NCI-H2081 (cell line): ENCODE results near the gene C1orf185.
"Not testable (repeated sequence)": the region's sequence is repeated elsewhere in the genome, so short reads cannot be mapped to it uniquely, and the experiment has no call there.

Experiments
- DNase-seq, 2 experiments: peaks; one replicate each; lab custom pipeline; 2025; lab: John Stamatoyannopoulos, UW

C1orf185 gene

DNA sequence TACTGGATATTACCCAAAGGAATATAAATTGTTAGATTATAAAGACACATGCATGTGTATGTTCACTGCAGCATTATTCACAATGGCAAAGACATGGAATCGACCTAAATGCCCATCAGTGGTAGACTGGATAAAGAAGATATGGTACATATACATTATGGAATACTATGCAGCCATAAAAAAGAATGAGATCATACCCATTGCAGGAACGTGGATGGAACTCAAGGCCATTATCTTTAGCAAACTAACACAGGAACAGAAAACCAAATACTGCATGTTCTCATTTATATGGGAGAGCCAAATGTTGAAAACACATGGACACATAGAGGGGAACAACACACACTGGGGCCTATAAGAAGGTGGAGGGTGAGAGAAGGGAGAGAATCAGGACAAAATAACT, 35.7 kb downstream of the C1orf185 start:
- not testable (repeated sequence) for DNase-seq

DNA sequence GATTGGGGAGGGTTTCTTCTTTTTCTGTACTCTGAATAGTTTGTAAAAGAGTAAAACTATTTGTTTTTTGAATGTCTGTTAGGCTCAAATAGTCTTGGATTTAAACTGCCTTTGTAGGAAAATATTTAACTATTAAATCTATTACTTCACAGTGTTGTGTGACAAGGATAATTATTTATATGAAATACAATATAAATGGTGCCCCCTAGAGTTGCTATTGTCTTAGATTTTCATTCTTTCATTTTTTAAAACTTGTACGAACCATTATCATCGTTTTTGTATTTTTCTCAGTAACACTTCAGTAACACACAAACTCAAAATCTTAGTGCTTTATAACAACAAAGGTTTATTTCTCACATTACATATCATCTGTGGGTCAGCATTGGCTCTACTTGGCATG, 37.4 kb downstream of the C1orf185 start:
- no peak for DNase-seq

DNA sequence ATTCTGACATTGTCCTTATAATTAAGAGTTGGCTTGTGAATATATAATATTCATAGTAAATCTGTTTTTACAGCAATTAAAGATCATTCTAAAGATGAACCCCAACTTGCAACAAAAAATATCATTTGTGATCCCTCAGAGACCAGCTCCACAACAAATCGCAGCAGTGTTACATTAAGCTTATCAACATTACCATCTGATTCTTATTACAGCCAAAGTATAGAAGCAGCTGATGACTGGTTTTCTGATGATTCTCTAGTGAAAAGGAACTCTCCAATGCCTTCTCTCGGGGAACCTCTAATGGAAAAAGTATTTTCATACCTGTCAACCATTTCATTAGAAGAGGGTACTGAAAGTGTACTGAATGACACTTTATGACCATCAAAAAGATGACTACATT, 45.4 kb downstream of the C1orf185 start:
- no peak for DNase-seq

DNA sequence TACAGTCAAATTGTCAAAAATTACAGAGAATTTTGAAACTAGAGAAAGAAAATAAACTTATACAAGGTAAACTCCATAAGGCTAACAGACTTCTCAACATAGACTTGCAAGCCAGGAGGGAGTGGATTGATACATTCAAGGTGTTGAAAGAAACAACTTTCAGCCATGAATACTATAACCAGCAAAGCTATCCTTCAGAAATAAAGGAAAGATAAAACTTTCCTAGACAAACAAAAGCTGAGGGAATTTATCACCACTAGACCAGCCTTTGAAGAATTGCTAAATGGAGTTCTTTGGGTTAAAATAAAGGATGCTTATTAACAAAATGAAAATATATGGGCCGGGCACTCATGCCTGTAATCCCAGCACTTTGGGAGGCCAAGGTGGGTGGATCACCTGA, 52.7 kb downstream of the C1orf185 start:
- DNase-seq = no peak

DNA sequence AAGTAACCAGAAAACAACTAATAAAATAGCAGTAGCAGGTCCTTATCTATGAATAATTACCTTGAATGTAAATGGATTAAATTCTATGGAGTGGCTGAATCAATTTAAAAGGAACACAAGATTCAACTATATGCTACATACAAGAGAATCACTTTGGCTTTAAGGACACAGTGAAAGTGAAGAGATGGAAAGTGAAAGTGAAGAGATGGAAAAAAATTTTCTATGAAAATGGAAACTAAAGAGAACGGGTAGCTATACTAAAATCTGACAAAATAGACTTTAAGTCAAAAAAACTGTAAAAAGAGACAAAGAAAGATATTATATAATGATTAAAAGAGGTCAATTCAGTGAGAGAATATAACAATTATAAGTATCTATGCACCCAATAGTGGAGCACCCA, 54.7 kb downstream of the C1orf185 start:
- no peak for DNase-seq

DNA sequence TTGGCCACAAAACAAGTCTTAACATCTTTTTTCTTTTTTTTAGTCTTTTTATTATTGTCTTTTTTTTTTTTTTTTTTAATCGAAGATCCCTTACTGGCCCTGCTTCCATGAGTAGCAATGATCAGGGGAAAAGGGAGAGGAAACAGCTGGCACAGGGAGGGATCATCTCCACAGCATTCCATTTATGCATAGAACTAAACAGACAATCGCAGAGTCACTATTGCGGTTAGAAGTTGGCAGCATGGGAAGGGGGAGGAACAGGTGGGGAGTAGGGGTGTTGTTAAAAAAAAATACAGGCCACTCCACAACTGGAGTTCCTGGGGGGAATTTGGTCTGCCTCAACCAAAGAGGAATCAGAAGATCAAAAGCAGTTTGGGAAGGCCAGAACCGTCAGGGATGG, 55.4 kb downstream of the C1orf185 start:
- no peak for DNase-seq

DNA sequence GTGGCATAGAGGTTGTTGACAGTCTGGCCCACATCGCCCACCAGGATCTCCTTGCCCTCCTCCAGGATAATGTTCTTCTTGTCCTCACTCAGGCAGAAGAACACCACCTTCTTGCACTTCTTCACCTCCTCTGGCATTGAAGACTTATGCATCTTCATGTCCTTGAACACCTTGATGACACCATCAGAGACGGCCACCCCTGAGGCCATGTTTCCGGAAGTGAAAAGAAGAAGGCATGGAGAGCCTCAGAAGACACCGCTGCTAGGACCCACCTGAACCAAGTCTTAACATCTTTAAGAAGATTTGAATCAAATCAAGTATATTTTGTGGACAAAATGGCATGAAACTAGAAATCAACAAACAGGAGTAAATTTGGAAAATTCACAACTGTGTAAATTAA, 56.2 kb downstream of the C1orf185 start:
- no peak for DNase-seq

DNA sequence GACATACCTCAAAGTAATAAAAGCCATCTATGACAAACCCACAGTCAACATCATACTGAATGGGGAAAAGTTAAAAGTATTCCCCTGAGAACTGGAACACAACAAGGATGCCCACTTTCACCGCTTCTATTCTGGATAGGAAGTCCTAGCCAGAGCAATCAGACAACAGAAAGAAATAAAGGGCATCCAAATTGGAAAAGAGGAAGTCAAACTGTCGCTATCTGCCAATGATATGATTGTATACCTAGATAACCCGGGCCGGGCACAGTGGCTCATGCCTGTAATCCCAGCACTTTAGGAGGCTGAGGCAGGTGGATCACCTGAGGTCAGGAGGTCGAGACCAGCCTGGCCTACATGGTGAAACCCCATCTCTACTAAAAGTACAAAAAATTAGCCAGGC, 60.5 kb downstream of the C1orf185 start:
- DNase-seq = not testable (repeated sequence)

DNA sequence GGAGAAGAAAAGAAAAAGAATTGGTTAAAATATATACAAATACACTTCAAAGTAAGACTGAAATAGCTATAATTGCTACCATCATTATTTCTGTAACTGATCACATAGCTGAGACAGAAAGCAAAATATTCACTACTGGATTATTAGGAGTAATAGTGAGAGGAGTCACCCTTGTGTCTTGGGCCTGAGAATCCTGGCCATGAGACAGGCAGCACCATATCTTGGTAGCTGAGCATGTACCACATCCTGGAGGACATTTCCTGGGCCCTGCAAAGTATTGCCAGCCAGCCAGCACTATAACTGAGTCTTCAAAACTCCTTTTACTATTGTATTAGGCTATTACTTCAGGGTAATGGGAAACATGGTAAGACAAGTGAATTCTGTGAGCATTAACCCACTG, 63.5 kb downstream of the C1orf185 start:
- DNase-seq = no peak

DNA sequence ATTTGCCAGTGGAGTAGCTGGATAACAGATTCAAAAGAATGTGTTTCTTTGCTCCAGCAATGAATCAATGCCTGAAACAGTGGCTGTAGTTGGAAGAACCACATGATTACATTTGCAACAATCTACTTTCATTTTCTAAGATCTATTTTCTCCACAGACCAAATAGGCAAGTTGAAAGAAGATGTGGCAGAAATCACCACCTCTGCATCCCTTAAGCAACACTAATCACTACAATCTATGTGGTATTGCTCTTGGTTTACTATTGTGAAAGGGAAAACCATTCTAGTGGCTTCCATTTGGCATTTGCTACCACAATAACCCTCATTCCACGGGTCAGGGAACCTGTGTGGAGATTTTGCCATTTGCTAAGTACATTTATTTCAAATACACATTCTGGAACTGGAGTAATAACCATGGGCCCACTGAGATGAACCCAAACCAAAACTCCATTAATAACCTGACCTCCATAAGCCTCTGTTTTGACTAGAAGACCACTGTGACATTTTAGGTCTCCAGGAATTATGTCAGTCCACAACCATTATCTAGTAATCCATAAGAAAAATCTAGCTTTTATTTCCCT, 66.3 kb downstream of the C1orf185 start:
- no peak for DNase-seq

DNA sequence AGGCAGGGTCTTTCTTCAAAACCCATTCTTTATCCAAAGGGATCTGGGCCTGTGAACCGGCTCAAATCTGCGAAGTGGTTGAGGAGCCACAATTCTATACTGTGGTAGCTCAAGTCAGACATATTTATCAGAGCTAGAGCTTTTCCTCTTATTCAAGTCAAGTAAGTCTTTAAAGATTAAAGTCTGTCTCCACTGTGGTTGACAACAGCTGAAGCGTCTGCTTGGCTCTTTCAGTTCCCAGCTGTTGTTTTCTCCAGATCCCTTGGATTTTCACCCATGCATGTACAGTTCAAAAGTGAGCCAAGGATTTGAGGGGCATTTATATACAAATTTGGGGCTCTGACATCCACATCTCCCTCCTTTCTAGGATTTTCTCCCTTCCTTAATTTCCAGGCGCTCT, 66.9 kb downstream of the C1orf185 start:
- no peak for DNase-seq

DNA sequence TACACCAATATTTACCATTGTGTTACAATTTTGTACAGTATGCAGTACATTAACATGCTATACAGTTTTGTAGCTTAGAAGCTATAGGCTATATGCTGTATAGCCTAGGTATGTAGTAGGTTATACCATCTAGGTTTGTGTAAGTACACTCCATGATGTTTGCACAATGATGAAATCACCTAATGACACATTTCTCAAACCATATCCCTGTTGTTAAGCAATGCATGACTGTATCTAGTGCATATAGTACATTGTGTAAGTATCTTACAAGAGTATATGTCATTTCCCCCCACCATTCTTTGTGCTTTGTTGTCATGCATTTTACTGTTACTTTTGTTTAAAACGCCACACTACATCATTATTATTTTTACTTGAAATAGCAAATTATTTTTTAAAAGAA, 68.3 kb downstream of the C1orf185 start:
- DNase-seq = peak in 1 of 2 experiments; percentile 15

DNA sequence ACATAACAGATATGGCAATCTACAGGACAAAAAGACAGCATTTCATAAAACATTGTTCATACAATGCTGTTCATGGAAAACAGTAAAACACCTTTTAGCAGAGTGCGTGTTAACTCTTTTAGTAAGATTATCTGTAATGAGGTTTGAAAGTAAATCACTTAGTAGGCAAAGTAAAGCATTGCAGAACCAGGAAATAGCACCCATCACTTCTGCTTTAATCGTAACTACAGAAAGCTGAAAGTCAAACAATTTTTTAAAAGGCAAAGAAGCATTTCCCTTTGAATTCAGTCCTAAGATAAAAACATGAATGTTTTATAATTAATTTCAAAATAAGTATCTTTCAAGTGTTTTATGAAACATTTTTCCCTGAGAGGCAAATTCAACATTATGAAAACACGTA, 70.8 kb downstream of the C1orf185 start:
- no peak for DNase-seq

DNA sequence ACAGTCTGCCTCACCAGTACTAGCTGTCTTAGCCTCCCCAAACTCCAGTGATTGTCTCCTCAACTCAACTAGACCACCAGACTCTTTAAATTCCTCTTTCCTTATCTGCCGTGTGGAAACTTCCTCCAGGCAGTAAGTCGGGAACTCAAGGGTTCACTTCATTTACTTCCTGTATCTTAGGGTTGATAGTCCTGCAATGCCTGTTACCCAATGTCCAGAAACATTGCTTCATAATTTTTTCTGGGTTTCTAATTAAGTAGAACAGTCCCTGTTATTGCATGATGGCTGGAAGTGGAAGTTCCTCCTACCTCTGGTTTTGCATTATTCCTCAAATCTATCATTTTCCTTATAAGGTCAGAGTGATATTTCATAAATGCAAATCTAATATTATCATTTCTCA, 73.2 kb downstream of the C1orf185 start:
- DNase-seq = no peak

DNA sequence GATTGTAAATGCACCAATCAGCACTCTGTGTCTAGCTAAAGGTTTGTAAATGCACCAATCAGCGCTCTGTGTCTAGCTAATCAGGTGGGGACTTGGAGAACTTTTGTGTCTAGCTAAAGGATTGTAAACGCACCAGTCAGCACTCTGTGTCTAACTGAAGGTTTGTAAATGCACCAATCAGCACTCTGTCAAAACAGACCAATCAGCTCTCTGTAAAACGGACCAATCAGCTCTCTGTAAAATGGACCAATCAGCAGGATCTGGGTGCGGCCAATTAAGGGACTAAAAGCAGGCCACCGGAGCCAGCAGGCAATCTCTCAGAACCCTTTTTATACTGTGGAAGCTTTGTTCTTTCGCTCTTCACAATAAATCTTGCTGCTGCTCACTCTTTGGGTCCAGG, 76.0 kb downstream of the C1orf185 start:
- not testable (repeated sequence) for DNase-seq

DNA sequence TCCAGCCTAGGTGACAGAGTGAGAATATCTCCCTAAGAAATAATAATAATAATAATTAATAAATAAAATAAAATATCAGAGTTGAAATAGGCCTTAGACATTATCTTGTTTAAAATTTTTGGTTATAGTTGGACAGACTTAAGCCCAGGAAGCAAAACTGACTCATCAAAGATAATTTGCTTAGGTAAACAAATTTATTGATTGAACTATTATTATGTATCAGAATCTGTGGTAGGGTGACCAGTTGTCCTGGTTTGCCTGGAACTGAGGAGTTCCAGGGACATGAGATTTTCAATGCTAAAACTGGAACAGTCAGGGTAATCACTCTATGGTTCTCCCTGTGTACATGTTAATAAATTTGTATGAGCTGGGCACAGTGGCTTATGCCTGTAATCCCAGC, 86.2 kb downstream of the C1orf185 start:
- DNase-seq = no peak

DNA sequence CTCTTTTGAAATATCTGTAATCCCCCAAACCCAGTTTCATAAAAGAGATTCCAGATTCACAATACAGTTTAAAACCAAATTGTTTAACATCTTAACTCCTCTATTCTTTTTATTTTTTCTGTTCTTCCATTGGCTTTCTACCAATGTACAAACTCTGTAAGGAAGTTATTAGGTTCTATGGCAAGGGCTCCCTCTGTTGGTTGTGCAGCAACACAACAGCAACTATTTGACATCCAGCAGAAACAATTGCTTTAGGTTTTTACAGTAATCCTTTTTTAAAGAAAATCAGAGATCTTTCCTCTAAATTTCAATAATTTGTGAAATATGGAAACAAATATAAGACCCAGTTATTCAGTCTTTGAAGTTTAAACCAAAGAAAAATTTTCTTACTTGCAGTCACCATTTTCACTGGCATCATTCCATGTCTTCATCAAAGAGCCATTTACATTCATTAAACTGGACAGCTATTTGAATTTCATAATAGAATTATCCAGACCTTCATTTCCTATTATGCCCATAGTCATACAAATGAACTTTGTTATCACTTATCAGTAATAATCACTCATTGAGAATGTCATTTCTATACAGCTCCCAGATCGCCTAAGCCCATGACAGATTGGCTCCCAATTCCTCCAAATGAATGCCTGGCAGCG, 87.5 kb downstream of the C1orf185 start:
- peak; percentile 77 for DNase-seq

DNA sequence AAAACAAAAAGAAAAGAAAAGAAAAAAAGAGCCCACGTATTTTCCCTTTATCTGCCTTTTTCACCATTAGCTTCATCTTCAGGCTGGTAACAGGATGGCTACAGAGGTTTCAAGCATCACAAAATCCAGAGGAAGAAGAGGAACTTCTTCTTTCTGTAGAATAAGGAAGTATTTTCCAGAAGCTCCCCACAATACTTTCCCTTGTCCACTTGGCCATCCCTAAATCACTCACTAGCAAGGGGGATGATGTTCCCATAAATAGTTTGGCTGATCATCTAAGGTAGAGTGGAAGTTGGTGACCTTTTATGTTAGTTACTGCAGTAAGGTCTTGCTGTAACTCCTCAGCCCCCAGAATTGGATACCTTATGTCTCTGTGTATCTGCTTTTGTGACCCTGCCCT, 88.9 kb downstream of the C1orf185 start:
- no peak for DNase-seq

DNA sequence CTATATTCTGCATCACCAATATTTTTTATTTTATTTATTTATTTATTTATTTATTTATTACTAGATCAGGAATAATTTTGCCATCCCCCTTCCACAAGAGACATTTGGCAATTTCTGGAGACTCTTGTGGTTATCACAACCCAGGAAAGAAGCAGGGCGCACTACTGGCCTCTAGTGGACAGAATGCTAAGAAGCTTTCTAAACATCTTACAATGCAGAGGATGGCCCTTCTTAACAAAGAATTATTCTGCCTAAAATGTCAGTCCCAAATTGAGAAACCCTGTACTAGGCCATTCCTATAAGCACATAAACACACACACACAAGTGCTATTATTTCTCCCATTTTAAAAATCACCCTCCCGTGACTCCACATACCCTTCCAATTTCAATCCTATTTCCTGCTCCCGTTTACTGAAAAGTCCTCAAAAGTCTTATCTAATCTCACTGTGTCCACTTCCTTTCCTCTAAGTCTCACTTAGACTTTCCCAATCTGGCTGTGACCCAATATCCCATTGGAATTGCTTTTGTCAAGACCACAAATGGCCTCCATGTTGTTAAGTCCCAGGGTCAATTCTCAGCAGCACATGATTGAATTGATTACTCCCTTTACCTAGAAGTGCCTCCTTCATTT, 90.3 kb downstream of the C1orf185 start:
- peak; percentile 76 to 77 for DNase-seq

DNA sequence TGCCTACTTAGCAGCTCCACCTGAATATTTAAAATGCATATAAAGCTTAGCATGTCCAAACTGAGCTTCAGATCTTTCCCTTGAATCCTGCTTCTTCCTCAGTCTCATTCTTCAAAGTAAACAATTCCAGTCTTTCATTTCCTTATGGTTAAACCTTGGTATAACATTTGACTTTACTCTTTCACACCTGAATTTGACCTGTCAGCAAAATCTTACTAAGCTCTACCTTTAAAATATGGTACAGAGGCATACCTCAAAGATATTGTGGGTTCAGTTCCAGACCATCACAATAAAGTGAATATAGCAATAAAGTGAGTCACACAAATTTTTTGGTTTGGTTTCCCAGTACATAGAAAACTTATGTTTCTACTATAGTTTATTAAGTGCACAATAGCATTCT, 91.5 kb downstream of the C1orf185 start:
- DNase-seq = no peak
